Panc1 (cell line): ENCODE measurements around the gene PDK3. TPM values are rescaled to one million over a fixed set of nuclear protein-coding genes. Genes with fewer than 3 reads are reported as not detected.
A peak's percentile ranks its signal among the peaks of the same experiment; 100 is the strongest.

ENCODE experiments used
- ATAC-seq: fragments of 200-7000 bp; cut with Tn5 transposase; 2 replicates; pipeline ENCODE4 v1.9.1; 2020; ENCODE audit warnings: mild to moderate bottlenecking, moderate library complexity
- Bru-seq: library from RNA; stranded (reverse); fragments of 400-500 nt; gene quantifications from one replicate; lab custom pipeline; 2021; lab: Mats Ljungman, UMichigan
- BruChase-seq, 2 experiments: library from RNA; stranded (reverse); fragments of 400-500 nt; gene quantifications; one replicate each; lab custom pipeline; 2021; lab: Mats Ljungman, UMichigan
- BruUV-seq: library from RNA; stranded (reverse); fragments of 400-500 nt; replicated peaks from 2 replicates; lab custom pipeline; 2021; lab: Mats Ljungman, UMichigan
- CTCF ChIA-PET: fragments of 300-600 bp; sonication (Branson Sonifier 250); formaldehyde crosslinking; loops from one replicate; lab custom pipeline; 2022; ENCODE audit warnings: antibody characterized with exemption; lab: Charles Lee
- POLR2A ChIA-PET: fragments of 300-600 bp; sonication (Branson Sonifier 250); formaldehyde crosslinking; loops from one replicate; lab custom pipeline; 2022; ENCODE audit warnings: antibody characterized with exemption; lab: Charles Lee
- DNase-seq: peaks from one replicate; pipeline ENCODE4 v3.0.0-alpha.2; 2010; ENCODE audit warnings: low read depth, low spot score
- H3K27ac ChIP-seq: 2 replicates; pipeline ENCODE4 v1.5.1; 2011; ENCODE audit warnings: mild to moderate bottlenecking, low read length, inconsistent platforms
- H3K27me3 ChIP-seq: fragments of 200-500 bp; sonication (Bioruptor generic); 2 replicates; pipeline ENCODE4 v1.6.0; 2014; ENCODE audit warnings: low read length, inconsistent platforms; ENCODE audit not compliant: control insufficient read depth, insufficient read depth
- H3K36me3 ChIP-seq: fragments of 200-500 bp; sonication (Bioruptor generic); 2 replicates; pipeline ENCODE4 v1.5.1; 2014; ENCODE audit warnings: inconsistent platforms, mild to moderate bottlenecking, low read length, moderate library complexity; ENCODE audit not compliant: control insufficient read depth, insufficient read depth
- H3K4me1 ChIP-seq: 2 replicates; pipeline ENCODE4 v1.5.1; 2011; ENCODE audit warnings: inconsistent platforms, mild to moderate bottlenecking, low read length, moderate library complexity; ENCODE audit not compliant: control insufficient read depth, insufficient read depth
- H3K4me3 ChIP-seq, 2 experiments: 2 replicates each; pipeline ENCODE4 v1.5.1; 2011 to 2012; ENCODE audit warnings: low read depth in 2 of 2, low read length in 2 of 2, mild to moderate bottlenecking in 2 of 2, inconsistent platforms in 1 of 2, moderate library complexity in 1 of 2
- H3K9me3 ChIP-seq: fragments of 200-500 bp; sonication (Bioruptor generic); 2 replicates; pipeline ENCODE4 v1.5.1; 2014; ENCODE audit warnings: low read depth, mild to moderate bottlenecking, inconsistent platforms, low read length, moderate library complexity; ENCODE audit not compliant: control insufficient read depth, insufficient read depth
- CTCF ChIP-seq: fragments of 450-650 bp; IDR thresholded peaks from 2 replicates; pipeline ENCODE4 v1.5.1; 2017; ENCODE audit warnings: mild to moderate bottlenecking
- POLR2AphosphoS5 ChIP-seq: IDR thresholded peaks from 2 replicates; pipeline ENCODE4 v1.6.1; 2012; ENCODE audit warnings: mild to moderate bottlenecking, low read depth, low read length, moderate library complexity
- REST ChIP-seq, 2 experiments: IDR thresholded peaks; 2 replicates each; pipeline ENCODE4 v1.6.1; 2011 to 2012; ENCODE audit warnings: low read depth in 2 of 2, control low read depth in 1 of 2, low read length in 1 of 2, mild to moderate bottlenecking in 1 of 2, moderate library complexity in 1 of 2; ENCODE audit not compliant: insufficient read depth in 1 of 2
- SIN3A ChIP-seq: IDR thresholded peaks from 2 replicates; pipeline ENCODE4 v1.6.1; 2012; ENCODE audit warnings: low read depth, mild to moderate bottlenecking, low read length, moderate library complexity, borderline replicate concordance; ENCODE audit not compliant: insufficient read depth
- TCF7L2 ChIP-seq: IDR thresholded peaks from 2 replicates; pipeline ENCODE4 v1.6.1; 2011; ENCODE audit warnings: mild to moderate bottlenecking, low read depth, low read length, inconsistent platforms
- in situ Hi-C: cut with HindIII; loops from 2 replicates; pipeline ENCODE4 v1.10.0; 2016; ENCODE audit warnings: low sequenced_read_pairs, low pct_unique_long_range_greater_than_20kb
- intact Hi-C: fragments of 100-400 bp; cut with micrococcal nuclease; formaldehyde crosslinking; loops from one replicate; pipeline ENCODE4 v1.10.0; 2022; ENCODE audit not compliant: unreplicated experiment
- long read RNA-seq: library from polyadenylated mRNA; unstranded; transcript quantifications from one replicate; pipeline ENCODE4 v2.0.0, GENCODE V29; 2021; ENCODE audit not compliant: unreplicated experiment
- polyA plus RNA-seq: library from polyadenylated mRNA; unstranded; fragments of >200 nt; gene quantifications from one replicate; pipeline ENCODE4 v1.2.1, GENCODE V29; 2012; ENCODE audit warnings: missing spikeins; ENCODE audit not compliant: insufficient read length
- total RNA-seq: library from RNA; stranded (reverse); gene quantifications from one replicate; pipeline ENCODE4 v1.2.1, GENCODE V29; 2021; ENCODE audit not compliant: unreplicated experiment

Gene PDK3
- total RNA-seq = 5.5 TPM
- 4.6 TPM for polyA plus RNA-seq
- Bru-seq, nascent RNA = percentile 43 among the genes with signal in this experiment
- percentile 44 among the genes with signal in this experiment for BruChase-seq, experiment 1, labeled RNA remaining after a 2-hour chase
- BruChase-seq, experiment 2, labeled RNA remaining after a 6-hour chase = percentile 43 among the genes with signal in this experiment
- long read RNA-seq, transcript PDK3-201 (11 exons, 1,809 nt) = minor isoform, 6 of 18 reads
- long read RNA-seq, transcript PDK3-202 (12 exons, 1,921 nt) = major isoform, 7 of 18 reads
- long read RNA-seq, partial matches to known transcripts = 1 of 18 reads
- long read RNA-seq, other reads (novel, unspliced or antisense) = 4 of 18 reads

GRCh38 chrX:24464836-24465531, at the start of gene PDK3:
PDK3 (plus strand) TSS chrX:24465286; CDS start chrX:24465456, 170 bp downstream.
- H3K27ac ChIP-seq = peak within 1 kb of the TSS; percentile 51; the same call in 1 of the 2 replicates
- DNase-seq (no peak), ATAC-seq (peak; percentile 99)
- BruUV-seq = no TSS peak
- CTCF ChIA-PET = no interaction called here
- in situ Hi-C loops (no loop called here), intact Hi-C loops (no loop called here)
- POLR2A ChIA-PET = interaction anchor here (0.7 kb wide), 1 partner anchor 30 kb away, joined by 3 read pairs; no protein-coding TSS in a partner anchor
- H3K4me1 ChIP-seq = no peaks in the 10 kb centered on the region
- no peaks in the 10 kb centered on the region for H3K36me3 ChIP-seq
- TF ChIP-seq SIN3A = no peak
- H3K4me3 ChIP-seq = peak within 1 kb of the TSS; percentile 51 to 59
- H3K27me3 ChIP-seq = no peaks in the 10 kb centered on the region
- no peaks in the 10 kb centered on the region for H3K9me3 ChIP-seq

GRCh38 chrX:24415921-24416320, 49.2 kb upstream of the PDK3 start:
- no peak overlapping the region for H3K27ac ChIP-seq
- in situ Hi-C loops = no loop called here
- intact Hi-C loops = no loop called here
- BruUV-seq = no TSS peak
- H3K36me3 ChIP-seq = no peaks in the 10 kb centered on the region
- no peaks in the 10 kb centered on the region for H3K9me3 ChIP-seq
- no peaks in the 10 kb centered on the region for H3K4me1 ChIP-seq
- ATAC-seq (no peak), DNase-seq (no peak)
- CTCF ChIA-PET = no interaction called here
- no peaks in the 10 kb centered on the region for H3K27me3 ChIP-seq
- POLR2A ChIA-PET = no interaction called here
- no peak for TF ChIP-seq REST (IDR thresholded peaks at IDR 0.05; ENCODE audit: insufficient read depth in 1 of 2, low read depth in 2 of 2, low read length in 1 of 2)
- no peak for TF ChIP-seq SIN3A
- TF ChIP-seq POLR2AphosphoS5 = no peak
- no peak for TF ChIP-seq CTCF
- no peak for TF ChIP-seq TCF7L2
- no peak overlapping the region for H3K4me3 ChIP-seq
